MCF 10A (cell line): Measurements from ENCODE around the gene ACTR3. TPM values are rescaled to one million over a fixed set of nuclear protein-coding genes. Genes with fewer than 3 reads are reported as not detected.

ENCODE experiments used
- BruUV-seq: library from RNA; stranded (reverse); fragments of 400-500 nt; replicated peaks from 2 replicates; lab custom pipeline; 2021; lab: Mats Ljungman, UMichigan
- CTCF ChIA-PET: fragments of 300-600 bp; sonication (Branson Sonifier 250); formaldehyde crosslinking; extraction: SDS; loops from one replicate; lab custom pipeline; 2021; ENCODE audit warnings: antibody characterized with exemption, inconsistent platforms; lab: Yijun Ruan, JAX
- POLR2A ChIA-PET: fragments of 300-600, 350-650 bp; sonication (Branson Sonifier 250); formaldehyde crosslinking; extraction: SDS; loops from one replicate; lab custom pipeline; 2020; ENCODE audit warnings: antibody characterized with exemption, inconsistent platforms; lab: Yijun Ruan, JAX
- DNase-seq: peaks from one replicate; pipeline ENCODE4 v3.0.0-alpha.2; 2018; ENCODE audit not compliant: unreplicated experiment
- H3K27ac Mint-ChIP-seq: one replicate; pipeline ENCODE4 v1.8.0; 2022; ENCODE audit warnings: mild to moderate bottlenecking, low read depth, mixed read lengths; ENCODE audit not compliant: unreplicated experiment
- H3K27me3 Mint-ChIP-seq: one replicate; pipeline ENCODE4 v1.8.0; 2022; ENCODE audit warnings: mixed read lengths; ENCODE audit not compliant: insufficient read depth, unreplicated experiment
- H3K36me3 Mint-ChIP-seq: one replicate; pipeline ENCODE4 v1.8.0; 2022; ENCODE audit warnings: mild to moderate bottlenecking, moderate library complexity, mixed read lengths; ENCODE audit not compliant: insufficient read depth, unreplicated experiment
- H3K4me1 Mint-ChIP-seq: one replicate; pipeline ENCODE4 v1.8.0; 2022; ENCODE audit warnings: mixed read lengths; ENCODE audit not compliant: insufficient read depth, unreplicated experiment
- H3K4me3 Mint-ChIP-seq: one replicate; pipeline ENCODE4 v1.8.0; 2022; ENCODE audit warnings: mild to moderate bottlenecking, moderate library complexity, mixed read lengths; ENCODE audit not compliant: unreplicated experiment
- H3K9me3 Mint-ChIP-seq: one replicate; pipeline ENCODE4 v1.8.0; 2022; ENCODE audit warnings: mixed read lengths; ENCODE audit not compliant: unreplicated experiment
- intact Hi-C: fragments of 100-400 bp; cut with micrococcal nuclease; formaldehyde crosslinking; loops from 2 replicates; pipeline ENCODE4 v1.14.1; 2022
- total RNA-seq: library from RNA; stranded (reverse); gene quantifications from 2 replicates; pipeline ENCODE4 v1.2.3, GENCODE V29; 2022
- TF ChIP-seq, protein P1 (sequence below): fragments of 200-600 bp; IDR thresholded peaks from one replicate; pipeline ENCODE4 v1.8.0; 2022; ENCODE audit warnings: antibody characterized with exemption, mild to moderate bottlenecking; ENCODE audit not compliant: unreplicated experiment

The ACTR3 gene
- total RNA-seq, 1 experiment from 2014 or later = 311 TPM

DNA sequence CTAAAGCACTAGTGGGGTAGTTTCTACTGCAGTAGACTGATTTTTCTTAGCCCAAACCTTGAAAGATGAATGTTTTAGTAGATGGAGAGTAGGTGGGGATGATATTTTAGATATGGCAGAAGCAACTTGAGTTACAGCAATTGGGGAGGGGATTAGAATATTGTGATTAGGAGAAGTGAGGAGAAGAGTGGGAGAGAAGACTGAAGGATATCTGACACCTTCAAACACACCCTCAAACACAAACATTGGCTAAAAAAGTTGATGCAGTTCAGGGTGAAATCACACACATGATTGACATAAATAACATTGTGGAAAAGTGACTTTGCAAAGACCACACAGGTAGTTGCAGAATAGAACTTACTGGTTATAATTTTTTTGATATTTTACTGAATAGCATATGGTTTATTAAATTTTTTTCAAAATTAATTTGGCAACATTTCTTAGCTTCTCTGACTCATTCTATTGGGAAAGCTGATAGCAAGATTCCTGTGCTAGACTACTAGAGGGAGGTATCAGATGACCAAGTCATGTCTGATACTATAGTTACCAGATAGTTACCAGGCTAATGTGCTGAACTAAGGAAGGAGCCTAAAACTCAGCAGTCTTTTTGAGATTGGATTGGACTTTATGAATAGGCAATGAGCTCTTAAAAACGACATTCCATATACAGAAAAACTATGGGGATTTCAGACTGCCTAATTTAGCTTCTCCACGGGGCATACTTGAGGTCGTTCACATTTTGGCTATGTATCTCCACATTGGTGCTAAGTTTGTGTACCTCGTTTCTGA lies 73.0 kb downstream of the ACTR3 start:
- Mint-ChIP-seq H3K4me3 (no peak overlapping the region), H3K27me3 (no peaks in the 10 kb centered on the region), H3K4me1 (peaks cover 6% of the 10 kb centered on the region), H3K36me3 (peaks cover 51% of the 10 kb centered on the region), H3K9me3 (no peaks in the 10 kb centered on the region), H3K27ac (no peak overlapping the region)
- CTCF ChIA-PET = interaction anchor here (0.6 to 2.0 kb wide), 3 partner anchors 19 to 592 kb away, joined by 3 to 8 read pairs (median 4); no protein-coding TSS in a partner anchor
- BruUV-seq = no TSS peak
- POLR2A ChIA-PET = interaction anchor here (0.6 to 1.6 kb wide), 6 partner anchors 9 to 588 kb away, joined by 3 to 6 read pairs (median 4); partner anchors contain the start of gene SLC35F5
- peak; percentile 38 for DNase-seq
- intact Hi-C loops = loop anchor here (5.0 to 10.0 kb wide), 2 partner anchors 208 to 589 kb away; partner anchors contain the start of gene SLC35F5
- TF ChIP-seq, protein P1, sequence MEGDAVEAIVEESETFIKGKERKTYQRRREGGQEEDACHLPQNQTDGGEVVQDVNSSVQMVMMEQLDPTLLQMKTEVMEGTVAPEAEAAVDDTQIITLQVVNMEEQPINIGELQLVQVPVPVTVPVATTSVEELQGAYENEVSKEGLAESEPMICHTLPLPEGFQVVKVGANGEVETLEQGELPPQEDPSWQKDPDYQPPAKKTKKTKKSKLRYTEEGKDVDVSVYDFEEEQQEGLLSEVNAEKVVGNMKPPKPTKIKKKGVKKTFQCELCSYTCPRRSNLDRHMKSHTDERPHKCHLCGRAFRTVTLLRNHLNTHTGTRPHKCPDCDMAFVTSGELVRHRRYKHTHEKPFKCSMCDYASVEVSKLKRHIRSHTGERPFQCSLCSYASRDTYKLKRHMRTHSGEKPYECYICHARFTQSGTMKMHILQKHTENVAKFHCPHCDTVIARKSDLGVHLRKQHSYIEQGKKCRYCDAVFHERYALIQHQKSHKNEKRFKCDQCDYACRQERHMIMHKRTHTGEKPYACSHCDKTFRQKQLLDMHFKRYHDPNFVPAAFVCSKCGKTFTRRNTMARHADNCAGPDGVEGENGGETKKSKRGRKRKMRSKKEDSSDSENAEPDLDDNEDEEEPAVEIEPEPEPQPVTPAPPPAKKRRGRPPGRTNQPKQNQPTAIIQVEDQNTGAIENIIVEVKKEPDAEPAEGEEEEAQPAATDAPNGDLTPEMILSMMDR = no peak

DNA sequence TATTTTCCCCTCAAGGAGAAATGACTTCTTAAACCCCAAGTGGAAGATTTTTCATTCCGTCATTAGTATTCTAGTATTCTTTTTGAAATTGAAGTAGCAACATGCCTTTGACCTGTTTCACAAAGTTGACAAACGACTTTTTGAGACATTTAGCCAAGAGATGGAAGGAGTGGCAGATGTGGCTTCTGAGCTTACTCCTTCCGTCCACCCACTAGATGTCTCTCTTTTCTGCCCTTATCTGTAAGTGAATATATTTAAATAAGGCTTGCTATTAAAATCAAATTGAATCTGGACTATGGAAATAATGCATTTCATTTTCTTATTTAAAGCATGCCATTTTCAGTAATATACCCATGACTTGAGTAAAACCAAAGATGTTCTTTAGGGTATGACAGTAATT lies 74.1 kb downstream of the ACTR3 start:
- CTCF ChIA-PET = interaction anchor here (2.0 kb wide), 1 partner anchor 587 kb away, joined by 8 read pairs; no protein-coding TSS in a partner anchor
- H3K4me3 Mint-ChIP-seq = no peak overlapping the region

DNA sequence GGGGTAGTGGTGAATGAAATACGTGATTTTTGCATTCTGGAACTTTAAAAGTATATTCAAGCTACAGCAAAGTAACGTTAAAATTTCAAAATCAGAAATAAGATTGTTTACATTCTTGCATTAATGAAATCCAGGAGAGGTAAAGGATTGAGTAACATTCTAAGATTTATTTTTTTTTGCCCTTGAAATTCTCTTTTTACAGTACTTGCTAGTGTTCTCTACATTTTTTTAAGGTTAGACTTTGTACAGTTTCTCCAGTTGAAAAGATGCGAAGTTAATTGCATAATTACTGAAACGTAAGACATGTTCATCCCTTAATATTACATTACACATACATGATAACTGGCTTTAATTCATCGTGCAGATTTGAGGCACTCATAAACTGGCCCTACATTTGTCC lies 74.5 kb downstream of the ACTR3 start:
- intact Hi-C loops = loop anchor here (5.0 to 10.0 kb wide), 2 partner anchors 210 to 588 kb away; partner anchors contain the start of gene SLC35F5
- Mint-ChIP-seq H3K36me3 (peaks cover 40% of the 10 kb centered on the region), H3K27me3 (no peaks in the 10 kb centered on the region), H3K9me3 (no peaks in the 10 kb centered on the region), H3K4me1 (peaks cover 6% of the 10 kb centered on the region), H3K4me3 (no peak overlapping the region), H3K27ac (no peak overlapping the region)
- TF ChIP-seq, protein P1 = no peak
- BruUV-seq = no TSS peak
- DNase-seq = no peak
- POLR2A ChIA-PET = interaction anchor here (0.6 to 1.8 kb wide), 2 partner anchors 48 to 208 kb away, joined by 3 to 4 read pairs; partner anchors contain the start of gene SLC35F5
- CTCF ChIA-PET = interaction anchor here (1.0 to 2.0 kb wide), 2 partner anchors 16 to 587 kb away, joined by 5 to 8 read pairs; no protein-coding TSS in a partner anchor

More for the DNA sequence above, 74.1 kb downstream of the ACTR3 start:
- DNase-seq = no peak
- H3K9me3 Mint-ChIP-seq = no peaks in the 10 kb centered on the region
- no TSS peak for BruUV-seq
- H3K4me1 Mint-ChIP-seq = peaks cover 6% of the 10 kb centered on the region
- TF ChIP-seq, protein P1 = no peak
- intact Hi-C loops = loop anchor here (5.0 to 10.0 kb wide), 2 partner anchors 209 to 588 kb away; partner anchors contain the start of gene SLC35F5
- no peak overlapping the region for H3K27ac Mint-ChIP-seq
- peaks cover 44% of the 10 kb centered on the region for H3K36me3 Mint-ChIP-seq
- POLR2A ChIA-PET = interaction anchor here (1.6 kb wide), 1 partner anchor 587 kb away, joined by 6 read pairs; no protein-coding TSS in a partner anchor
- no peaks in the 10 kb centered on the region for H3K27me3 Mint-ChIP-seq

DNA sequence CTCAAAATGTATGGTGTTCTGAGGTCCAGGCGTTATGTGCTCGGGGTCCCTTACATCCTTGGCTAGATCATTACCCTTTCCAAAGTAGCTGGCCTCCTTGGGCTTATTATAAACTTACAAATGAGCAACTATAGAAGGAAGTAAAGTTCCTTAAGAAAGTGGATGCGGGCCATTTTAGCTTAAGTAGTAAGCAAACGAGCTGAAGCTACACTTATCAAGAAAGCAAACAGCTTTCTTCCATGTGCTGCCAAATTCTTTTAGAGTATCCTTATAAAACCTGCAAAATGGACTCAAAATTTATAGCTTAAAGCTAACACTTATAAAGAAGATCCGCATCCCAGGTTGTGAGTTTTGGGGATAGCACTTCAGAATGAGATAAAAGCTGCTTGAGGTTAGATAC lies 75.3 kb downstream of the ACTR3 start:
- H3K36me3 Mint-ChIP-seq = peaks cover 40% of the 10 kb centered on the region
- BruUV-seq = no TSS peak
- POLR2A ChIA-PET = interaction anchor here (0.7 to 1.8 kb wide), 2 partner anchors 8 to 209 kb away, joined by 4 read pairs; partner anchors contain the start of gene SLC35F5
- H3K4me1 Mint-ChIP-seq = peaks cover 6% of the 10 kb centered on the region
- DNase-seq = no peak
- H3K27ac Mint-ChIP-seq = no peak overlapping the region
- intact Hi-C loops = loop anchor here (5.0 to 10.0 kb wide), 2 partner anchors 210 to 1027 kb away; partner anchors contain the start of gene SLC35F5
- TF ChIP-seq, protein P1 = no peak
- no peak overlapping the region for H3K4me3 Mint-ChIP-seq
- H3K27me3 Mint-ChIP-seq = no peaks in the 10 kb centered on the region
- CTCF ChIA-PET = interaction anchor here (0.5 to 1.5 kb wide), 7 partner anchors 10 to 586 kb away, joined by 3 to 5 read pairs (median 3); no protein-coding TSS in a partner anchor
- H3K9me3 Mint-ChIP-seq = no peaks in the 10 kb centered on the region
